ENCODE data around the gene HEXB. TPM values are rescaled to one million over a fixed set of nuclear protein-coding genes. Genes with fewer than 3 reads are reported as not detected.

HEXB gene
- total RNA-seq, 1 experiment from 2014 or later: 84.6 TPM

DNA sequence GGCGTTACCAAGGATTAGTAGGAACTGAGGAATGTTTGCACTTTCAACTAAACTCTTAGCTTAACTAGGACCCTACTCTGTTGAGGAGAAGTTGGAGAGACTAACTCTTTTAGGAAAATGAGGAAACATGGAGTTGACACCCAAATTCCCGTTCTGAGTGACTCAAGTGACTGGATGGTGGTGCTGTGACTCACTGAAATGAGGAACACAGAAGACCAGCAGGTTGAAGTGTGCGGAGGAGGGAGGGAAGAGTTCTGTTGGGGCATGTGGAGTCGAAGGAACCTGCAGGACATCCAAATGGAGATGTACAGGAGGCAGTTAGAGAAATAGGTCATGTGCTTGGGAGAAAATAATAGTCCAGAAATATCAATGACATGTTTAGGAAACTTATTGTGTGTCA, 8.2 kb downstream of the HEXB start:
- TF ChIP-seq, protein P1, sequence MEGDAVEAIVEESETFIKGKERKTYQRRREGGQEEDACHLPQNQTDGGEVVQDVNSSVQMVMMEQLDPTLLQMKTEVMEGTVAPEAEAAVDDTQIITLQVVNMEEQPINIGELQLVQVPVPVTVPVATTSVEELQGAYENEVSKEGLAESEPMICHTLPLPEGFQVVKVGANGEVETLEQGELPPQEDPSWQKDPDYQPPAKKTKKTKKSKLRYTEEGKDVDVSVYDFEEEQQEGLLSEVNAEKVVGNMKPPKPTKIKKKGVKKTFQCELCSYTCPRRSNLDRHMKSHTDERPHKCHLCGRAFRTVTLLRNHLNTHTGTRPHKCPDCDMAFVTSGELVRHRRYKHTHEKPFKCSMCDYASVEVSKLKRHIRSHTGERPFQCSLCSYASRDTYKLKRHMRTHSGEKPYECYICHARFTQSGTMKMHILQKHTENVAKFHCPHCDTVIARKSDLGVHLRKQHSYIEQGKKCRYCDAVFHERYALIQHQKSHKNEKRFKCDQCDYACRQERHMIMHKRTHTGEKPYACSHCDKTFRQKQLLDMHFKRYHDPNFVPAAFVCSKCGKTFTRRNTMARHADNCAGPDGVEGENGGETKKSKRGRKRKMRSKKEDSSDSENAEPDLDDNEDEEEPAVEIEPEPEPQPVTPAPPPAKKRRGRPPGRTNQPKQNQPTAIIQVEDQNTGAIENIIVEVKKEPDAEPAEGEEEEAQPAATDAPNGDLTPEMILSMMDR (conservative IDR thresholded peaks at IDR 0.05): no peak
- TF ChIP-seq EZH2 (IDR thresholded peaks at IDR 0.05; ENCODE audit: low read depth): no peak
- Histone ChIP-seq H3K27me3 (ENCODE audit: insufficient read depth, low read depth) (no peaks in the 10 kb centered on the region), H4K20me1 (ENCODE audit: insufficient read depth) (no peaks in the 10 kb centered on the region), H3K4me1 (replicated peaks; ENCODE audit: insufficient read depth) (no peaks in the 10 kb centered on the region), H3K79me2 (ENCODE audit: low read depth) (peaks cover 3% of the 10 kb centered on the region; the same call in 1 of the 2 replicates), H2AFZ (no peak overlapping the region), H3K9me3 (ENCODE audit: insufficient read depth, low read depth) (no peaks in the 10 kb centered on the region), H3F3A (ENCODE audit: insufficient read depth, low read depth) (0 out of 2 replicates have a peak, but pooled peaks cover 2% of the 10 kb centered on the region), H3K4me3 (no peak overlapping the region), H3K4me2 (no peak overlapping the region), H3K27ac (no peak overlapping the region), H3K9me2 (ENCODE audit: insufficient read depth) (no peaks in the 10 kb centered on the region), H3K36me3 (ENCODE audit: low read depth) (peaks cover 26% of the 10 kb centered on the region; the same call in 1 of the 2 replicates)
- ChIA-PET POLR2A (ENCODE audit: unreplicated experiment) (no interaction called here), CTCF (interaction anchor here (0.6 kb wide), 1 partner anchor 196 kb away, joined by 4 read pairs; no protein-coding TSS in a partner anchor)
- no TSS peak for BruUV-seq (replicated peaks)
- intact Hi-C loops (cut with micrococcal nuclease; ENCODE audit: unreplicated experiment): no loop called here
- no peak for DNase-seq

DNA sequence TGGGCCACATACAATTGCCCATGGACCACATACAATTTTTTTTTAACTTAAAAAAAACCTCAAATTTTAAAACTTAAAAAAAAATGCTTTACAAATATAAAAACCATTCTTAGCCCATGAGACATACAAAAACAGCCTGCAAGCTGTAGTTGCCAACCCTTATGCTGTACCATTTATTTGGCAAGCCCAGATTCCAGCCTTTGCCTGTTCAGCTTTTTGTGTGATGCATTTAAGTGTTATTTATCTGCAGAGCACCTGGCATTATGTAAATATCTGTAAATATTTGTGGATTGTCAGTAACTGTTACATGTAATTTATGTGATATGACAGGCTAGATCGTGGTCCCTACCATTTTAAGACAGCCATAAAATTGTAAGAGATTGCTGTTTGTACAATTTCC, 32.6 kb downstream of the HEXB start:
- no peaks in the 10 kb centered on the region for H3K4me1 ChIP-seq (replicated peaks; ENCODE audit: insufficient read depth)
- CTCF ChIA-PET: no interaction called here
- peaks cover 41% of the 10 kb centered on the region for H3K36me3 ChIP-seq (ENCODE audit: low read depth)
- H4K20me1 ChIP-seq (ENCODE audit: insufficient read depth): no peaks in the 10 kb centered on the region
- no peak overlapping the region for H3K4me3 ChIP-seq
- H3K27ac ChIP-seq: no peak overlapping the region
- 0 out of 2 replicates have a peak, but pooled peaks cover 8% of the 10 kb centered on the region for H3F3A ChIP-seq (ENCODE audit: insufficient read depth, low read depth)
- intact Hi-C loops (cut with micrococcal nuclease; ENCODE audit: unreplicated experiment): no loop called here
- H3K79me2 ChIP-seq (ENCODE audit: low read depth): no peaks in the 10 kb centered on the region
- BruUV-seq (replicated peaks): no TSS peak
- no peak overlapping the region for H3K4me2 ChIP-seq
- no peak for DNase-seq
- TF ChIP-seq, protein P1 (conservative IDR thresholded peaks at IDR 0.05): no peak
- no peak for TF ChIP-seq EZH2 (IDR thresholded peaks at IDR 0.05; ENCODE audit: low read depth)
- H3K27me3 ChIP-seq (ENCODE audit: insufficient read depth, low read depth): no peaks in the 10 kb centered on the region
- H2AFZ ChIP-seq: no peak overlapping the region
- H3K9me3 ChIP-seq (ENCODE audit: insufficient read depth, low read depth): no peaks in the 10 kb centered on the region
- H3K9me2 ChIP-seq (ENCODE audit: insufficient read depth): no peaks in the 10 kb centered on the region
- POLR2A ChIA-PET (ENCODE audit: unreplicated experiment): no interaction called here

DNA sequence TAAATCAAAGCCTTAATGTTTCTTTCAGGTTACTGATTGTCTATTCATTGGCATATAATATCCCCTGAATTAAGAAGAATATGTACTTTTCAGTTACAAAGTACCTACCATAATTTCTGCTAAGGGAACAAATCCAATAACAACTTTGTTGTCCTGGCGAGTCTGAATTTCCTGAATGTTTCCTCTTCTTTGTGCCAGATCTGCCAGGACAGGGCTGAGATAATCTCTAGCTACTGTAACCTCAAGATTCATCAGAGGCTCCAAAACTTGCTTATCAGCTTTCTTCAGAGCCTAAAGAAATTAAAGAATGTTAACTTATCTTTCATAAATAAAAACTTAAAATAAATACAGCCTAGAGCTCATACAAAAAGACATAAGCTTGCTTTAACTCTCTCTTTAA, 37.2 kb downstream of the HEXB start:
- Histone ChIP-seq H3K27me3 (ENCODE audit: insufficient read depth, low read depth) (no peaks in the 10 kb centered on the region), H3K9me3 (ENCODE audit: insufficient read depth, low read depth) (no peaks in the 10 kb centered on the region), H3F3A (ENCODE audit: insufficient read depth, low read depth) (0 out of 2 replicates have a peak, but pooled peaks cover 8% of the 10 kb centered on the region), H3K4me1 (replicated peaks; ENCODE audit: insufficient read depth) (no peaks in the 10 kb centered on the region), H3K9me2 (ENCODE audit: insufficient read depth) (no peaks in the 10 kb centered on the region), H3K4me3 (no peak overlapping the region), H2AFZ (no peak overlapping the region), H3K36me3 (ENCODE audit: low read depth) (peaks cover 59% of the 10 kb centered on the region), H4K20me1 (ENCODE audit: insufficient read depth) (no peaks in the 10 kb centered on the region), H3K79me2 (ENCODE audit: low read depth) (no peaks in the 10 kb centered on the region), H3K27ac (0 out of 2 replicates have a peak overlapping the region, but pooled peaks have one; percentile 6), H3K4me2 (no peak overlapping the region)
- BruUV-seq (replicated peaks): no TSS peak
- intact Hi-C loops (cut with micrococcal nuclease; ENCODE audit: unreplicated experiment): no loop called here
- CTCF ChIA-PET: no interaction called here
- POLR2A ChIA-PET (ENCODE audit: unreplicated experiment): no interaction called here
- TF ChIP-seq, protein P1 (conservative IDR thresholded peaks at IDR 0.05): no peak
- TF ChIP-seq EZH2 (IDR thresholded peaks at IDR 0.05; ENCODE audit: low read depth): no peak
- no peak for DNase-seq
